HEK293 (cell line): ENCODE results near the gene SPAG8.

Experiments
- CTCF ChIA-PET: fragments of 350-600 bp; formaldehyde crosslinking; extraction: SDS; loops from one replicate; lab custom pipeline; 2021; ENCODE audit warnings: antibody characterized with exemption; lab: Yijun Ruan, JAX
- POLR2A ChIA-PET: fragments of 300-600 bp; formaldehyde crosslinking; extraction: SDS; loops from one replicate; lab custom pipeline; 2020; ENCODE audit warnings: antibody characterized with exemption, inconsistent platforms; lab: Yijun Ruan, JAX
- H3K27ac ChIP-seq: fragments of 200-500 bp; sonication (Bioruptor generic); 2 replicates; pipeline ENCODE4 v1.5.1; 2014; ENCODE audit warnings: low read depth, low read length, control low read depth, inconsistent platforms; ENCODE audit errors: extremely low read depth
- H3K36me3 ChIP-seq, 2 experiments: fragments of 200-500 bp in 1 of 2; sonication (Bioruptor generic) in 1 of 2; 1 replicate in 1 of 2; 2 replicates in 1 of 2; pipeline ENCODE4 v1.5.1; 2014 to 2017; ENCODE audit warnings: inconsistent platforms in 2 of 2, low read length in 2 of 2; ENCODE audit not compliant: control insufficient read depth in 2 of 2, insufficient read depth in 1 of 2
- H3K4me1 ChIP-seq: fragments of 200-500 bp; sonication (Bioruptor generic); 2 replicates; pipeline ENCODE4 v1.5.1; 2014; ENCODE audit warnings: mild to moderate bottlenecking, low read length, inconsistent platforms; ENCODE audit not compliant: control insufficient read depth, insufficient read depth
- H3K4me3 ChIP-seq: 2 replicates; pipeline ENCODE4 v1.5.1; 2011; ENCODE audit warnings: low read depth, mild to moderate bottlenecking, control low read depth, low read length, moderate library complexity
- H3K9me3 ChIP-seq: fragments of 200-500 bp; sonication (Bioruptor generic); 2 replicates; pipeline ENCODE4 v1.5.1; 2014; ENCODE audit warnings: low read depth, low read length, inconsistent platforms; ENCODE audit not compliant: control insufficient read depth, insufficient read depth
- BCL11B ChIP-seq: fragments of 450-650 bp; formaldehyde crosslinking; IDR thresholded peaks from 2 replicates; pipeline ENCODE4 v1.5.1; 2016; ENCODE audit warnings: low read depth, missing biosample characterization, missing genetic modification characterization
- MYNN ChIP-seq: fragments of 450-650 bp; formaldehyde crosslinking; IDR thresholded peaks from 2 replicates; pipeline ENCODE4 v1.5.1; 2016; ENCODE audit warnings: missing biosample characterization, missing genetic modification characterization, borderline replicate concordance
- OVOL3 ChIP-seq: fragments of 450-650 bp; formaldehyde crosslinking; IDR thresholded peaks from 2 replicates; pipeline ENCODE4 v1.5.1; 2016; ENCODE audit warnings: missing biosample characterization, missing genetic modification characterization
- PRDM1 ChIP-seq: fragments of 450-650 bp; formaldehyde crosslinking; IDR thresholded peaks from 2 replicates; pipeline ENCODE4; 2016; ENCODE audit warnings: missing biosample characterization, missing genetic modification characterization
- ZNF114 ChIP-seq: fragments of 450-650 bp; formaldehyde crosslinking; IDR thresholded peaks from 2 replicates; pipeline ENCODE4 v1.5.0; 2017; ENCODE audit warnings: missing biosample characterization, missing genetic modification characterization
- ZNF16 ChIP-seq: fragments of 450-650 bp; formaldehyde crosslinking; IDR thresholded peaks from 2 replicates; pipeline ENCODE4 v1.5.1; 2016; ENCODE audit warnings: low read depth, missing biosample characterization, missing genetic modification characterization
- ZNF266 ChIP-seq: fragments of 450-650 bp; formaldehyde crosslinking; IDR thresholded peaks from 2 replicates; pipeline ENCODE4 v1.5.1; 2016; ENCODE audit warnings: missing biosample characterization, missing genetic modification characterization, low read depth
- ZNF302 ChIP-seq: fragments of 450-650 bp; formaldehyde crosslinking; IDR thresholded peaks from 2 replicates; pipeline ENCODE4 v1.5.1; 2016; ENCODE audit warnings: missing biosample characterization, missing genetic modification characterization, low read depth
- ZNF354C ChIP-seq: fragments of 450-650 bp; formaldehyde crosslinking; IDR thresholded peaks from 2 replicates; pipeline ENCODE4 v1.5.1; 2016; ENCODE audit warnings: missing biosample characterization, missing genetic modification characterization, low read depth, borderline replicate concordance
- ZNF366 ChIP-seq: fragments of 450-650 bp; formaldehyde crosslinking; conservative IDR thresholded peaks from 2 replicates; pipeline ENCODE4 v1.5.1; 2016; ENCODE audit warnings: missing biosample characterization, missing genetic modification characterization
- ZNF391 ChIP-seq: fragments of 450-650 bp; formaldehyde crosslinking; IDR thresholded peaks from 2 replicates; pipeline ENCODE4 v1.5.1; 2016; ENCODE audit warnings: low read depth, missing biosample characterization, missing genetic modification characterization, borderline replicate concordance
- ZNF624 ChIP-seq: fragments of 450-650 bp; formaldehyde crosslinking; IDR thresholded peaks from 2 replicates; pipeline ENCODE4 v1.5.1; 2017; ENCODE audit warnings: missing biosample characterization, missing genetic modification characterization
- ZNF626 ChIP-seq: fragments of 450-650 bp; sonication (Bioruptor Pico); formaldehyde crosslinking; IDR thresholded peaks from 2 replicates; pipeline ENCODE4 v1.5.1; 2018; ENCODE audit warnings: missing biosample characterization, missing genetic modification characterization, inconsistent platforms
- ZNF629 ChIP-seq: fragments of 450-650 bp; formaldehyde crosslinking; IDR thresholded peaks from 2 replicates; pipeline ENCODE4 v1.5.1; 2017; ENCODE audit warnings: missing biosample characterization, missing genetic modification characterization
- ZNF701 ChIP-seq: fragments of 450-650 bp; formaldehyde crosslinking; IDR thresholded peaks from 2 replicates; pipeline ENCODE4 v1.5.1; 2016; ENCODE audit warnings: missing biosample characterization, missing genetic modification characterization
- TF ChIP-seq, protein P1 (sequence below): fragments of 450-650 bp; formaldehyde crosslinking; conservative IDR thresholded peaks from 2 replicates; pipeline ENCODE4 v1.5.1; 2016; ENCODE audit warnings: low read depth, missing biosample characterization, missing genetic modification characterization
- TF ChIP-seq, protein P2 (sequence below): fragments of 450-650 bp; formaldehyde crosslinking; IDR thresholded peaks from 2 replicates; pipeline ENCODE4 v1.5.1; 2016; ENCODE audit warnings: missing biosample characterization, missing genetic modification characterization
- TF ChIP-seq, protein P3 (sequence below): fragments of 450-650 bp; formaldehyde crosslinking; IDR thresholded peaks from 2 replicates; pipeline ENCODE4 v1.5.1; 2017; ENCODE audit warnings: missing biosample characterization, missing genetic modification characterization
- TF ChIP-seq, protein P4 (sequence below): fragments of 450-650 bp; formaldehyde crosslinking; IDR thresholded peaks from 2 replicates; pipeline ENCODE4 v1.5.1; 2016; ENCODE audit warnings: missing biosample characterization, missing genetic modification characterization

Gene SPAG8

DNA sequence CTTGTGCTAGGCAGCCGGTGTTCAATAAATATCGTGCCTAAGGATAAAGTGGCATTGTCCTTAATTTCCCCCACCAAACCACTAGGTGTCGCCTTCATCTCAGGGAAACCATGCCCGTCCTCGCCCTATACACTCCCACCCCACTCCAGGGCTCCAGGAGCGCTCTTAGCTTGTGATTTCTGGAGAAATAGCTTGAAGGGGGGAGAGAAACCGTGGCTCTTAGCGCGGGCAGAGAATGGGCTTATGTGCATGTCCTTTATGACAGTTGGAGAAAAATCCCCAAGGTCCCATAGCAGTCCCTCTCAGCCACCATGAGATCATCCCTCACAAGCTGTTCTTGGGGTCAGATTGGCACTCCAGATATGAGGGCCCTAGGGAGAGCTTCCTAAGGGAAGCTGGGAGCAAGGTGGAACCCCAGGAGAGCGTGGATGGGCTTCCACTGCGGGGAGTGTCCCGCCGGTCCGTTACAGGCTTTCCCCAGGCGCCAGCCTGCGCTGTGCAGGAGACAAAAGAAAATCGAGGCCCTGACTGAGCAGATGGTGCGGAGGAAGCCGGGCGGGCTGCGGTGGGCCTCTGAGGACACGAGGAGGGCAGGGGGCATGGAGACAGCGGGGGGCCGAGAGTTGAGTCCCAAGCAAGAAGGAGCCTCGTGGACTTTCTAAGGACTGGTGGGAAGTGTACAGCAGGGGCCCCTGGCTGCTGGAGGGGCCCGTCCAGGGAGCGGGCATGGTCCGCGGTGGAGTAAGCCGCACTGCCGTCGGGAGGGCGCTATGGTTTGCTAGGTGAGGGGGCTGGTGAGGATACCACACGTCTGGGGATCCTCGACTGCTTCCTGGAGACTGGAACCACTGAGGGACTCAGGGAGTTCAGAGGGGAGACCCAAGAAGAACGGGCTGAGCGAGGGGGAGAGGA lies 21.4 kb downstream of the SPAG8 start (continued):
- TF ChIP-seq ZNF366 (tag by site-specific recombination) (no peak), ZNF626 (no peak), ZNF114 (tag by site-specific recombination) (no peak), MYNN (tag by site-specific recombination) (no peak)
- TF ChIP-seq, protein P1, sequence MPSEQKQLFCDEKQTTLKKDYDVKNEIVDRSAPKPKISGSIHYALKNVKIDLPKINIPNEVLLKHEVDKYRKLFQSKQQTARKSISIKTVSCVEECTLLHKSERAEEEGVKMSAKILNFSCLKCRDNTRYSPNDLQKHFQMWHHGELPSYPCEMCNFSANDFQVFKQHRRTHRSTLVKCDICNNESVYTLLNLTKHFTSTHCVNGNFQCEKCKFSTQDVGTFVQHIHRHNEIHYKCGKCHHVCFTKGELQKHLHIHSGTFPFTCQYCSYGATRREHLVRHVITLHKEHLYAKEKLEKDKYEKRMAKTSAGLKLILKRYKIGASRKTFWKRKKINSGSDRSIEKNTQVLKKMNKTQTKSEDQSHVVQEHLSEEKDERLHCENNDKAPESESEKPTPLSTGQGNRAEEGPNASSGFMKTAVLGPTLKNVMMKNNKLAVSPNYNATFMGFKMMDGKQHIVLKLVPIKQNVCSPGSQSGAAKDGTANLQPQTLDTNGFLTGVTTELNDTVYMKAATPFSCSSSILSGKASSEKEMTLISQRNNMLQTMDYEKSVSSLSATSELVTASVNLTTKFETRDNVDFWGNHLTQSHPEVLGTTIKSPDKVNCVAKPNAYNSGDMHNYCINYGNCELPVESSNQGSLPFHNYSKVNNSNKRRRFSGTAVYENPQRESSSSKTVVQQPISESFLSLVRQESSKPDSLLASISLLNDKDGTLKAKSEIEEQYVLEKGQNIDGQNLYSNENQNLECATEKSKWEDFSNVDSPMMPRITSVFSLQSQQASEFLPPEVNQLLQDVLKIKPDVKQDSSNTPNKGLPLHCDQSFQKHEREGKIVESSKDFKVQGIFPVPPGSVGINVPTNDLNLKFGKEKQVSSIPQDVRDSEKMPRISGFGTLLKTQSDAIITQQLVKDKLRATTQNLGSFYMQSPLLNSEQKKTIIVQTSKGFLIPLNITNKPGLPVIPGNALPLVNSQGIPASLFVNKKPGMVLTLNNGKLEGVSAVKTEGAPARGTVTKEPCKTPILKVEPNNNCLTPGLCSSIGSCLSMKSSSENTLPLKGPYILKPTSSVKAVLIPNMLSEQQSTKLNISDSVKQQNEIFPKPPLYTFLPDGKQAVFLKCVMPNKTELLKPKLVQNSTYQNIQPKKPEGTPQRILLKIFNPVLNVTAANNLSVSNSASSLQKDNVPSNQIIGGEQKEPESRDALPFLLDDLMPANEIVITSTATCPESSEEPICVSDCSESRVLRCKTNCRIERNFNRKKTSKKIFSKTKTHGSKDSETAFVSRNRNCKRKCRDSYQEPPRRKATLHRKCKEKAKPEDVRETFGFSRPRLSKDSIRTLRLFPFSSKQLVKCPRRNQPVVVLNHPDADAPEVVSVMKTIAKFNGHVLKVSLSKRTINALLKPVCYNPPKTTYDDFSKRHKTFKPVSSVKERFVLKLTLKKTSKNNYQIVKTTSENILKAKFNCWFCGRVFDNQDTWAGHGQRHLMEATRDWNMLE (tag by site-specific recombination), result no peak
- TF ChIP-seq, protein P2, sequence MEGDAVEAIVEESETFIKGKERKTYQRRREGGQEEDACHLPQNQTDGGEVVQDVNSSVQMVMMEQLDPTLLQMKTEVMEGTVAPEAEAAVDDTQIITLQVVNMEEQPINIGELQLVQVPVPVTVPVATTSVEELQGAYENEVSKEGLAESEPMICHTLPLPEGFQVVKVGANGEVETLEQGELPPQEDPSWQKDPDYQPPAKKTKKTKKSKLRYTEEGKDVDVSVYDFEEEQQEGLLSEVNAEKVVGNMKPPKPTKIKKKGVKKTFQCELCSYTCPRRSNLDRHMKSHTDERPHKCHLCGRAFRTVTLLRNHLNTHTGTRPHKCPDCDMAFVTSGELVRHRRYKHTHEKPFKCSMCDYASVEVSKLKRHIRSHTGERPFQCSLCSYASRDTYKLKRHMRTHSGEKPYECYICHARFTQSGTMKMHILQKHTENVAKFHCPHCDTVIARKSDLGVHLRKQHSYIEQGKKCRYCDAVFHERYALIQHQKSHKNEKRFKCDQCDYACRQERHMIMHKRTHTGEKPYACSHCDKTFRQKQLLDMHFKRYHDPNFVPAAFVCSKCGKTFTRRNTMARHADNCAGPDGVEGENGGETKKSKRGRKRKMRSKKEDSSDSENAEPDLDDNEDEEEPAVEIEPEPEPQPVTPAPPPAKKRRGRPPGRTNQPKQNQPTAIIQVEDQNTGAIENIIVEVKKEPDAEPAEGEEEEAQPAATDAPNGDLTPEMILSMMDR, result peak; percentile 82

DNA sequence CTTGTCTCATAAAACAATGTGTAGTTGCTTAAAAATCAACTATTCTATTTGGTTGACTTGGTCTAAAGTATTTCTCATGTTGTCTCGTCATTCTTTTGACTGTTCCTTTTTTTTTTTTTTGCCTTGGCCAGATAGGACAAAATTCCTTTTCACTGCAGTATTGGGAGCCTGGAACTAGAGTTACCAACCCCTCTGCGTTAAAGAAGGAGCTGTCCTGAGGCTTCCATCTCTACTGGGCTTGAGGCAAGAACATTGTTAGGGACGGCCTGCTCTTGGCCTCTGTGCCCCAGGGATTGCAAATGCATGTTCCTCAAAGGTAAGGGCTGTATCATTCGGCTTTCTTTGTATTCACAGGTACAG lies 22.1 kb downstream of the SPAG8 start:
- ChIA-PET CTCF (interaction anchor here (0.5 to 4.7 kb wide), 55 partner anchors 8 to 696 kb away, joined by 3 to 120 read pairs (median 6); partner anchors contain the start of genes FAM221B, HINT2, HRCT1 and SPAG8), POLR2A (interaction anchor here (0.7 to 1.4 kb wide), 3 partner anchors 24 to 116 kb away, joined by 3 to 11 read pairs (median 5); partner anchors contain the start of genes HINT2 and HRCT1)
- Histone ChIP-seq H3K36me3 (peaks cover 0 to 13% of the 10 kb centered on the region in 2 experiments; a peak in 2 of 3 replicates), H3K27ac (no peak overlapping the region), H3K9me3 (no peaks in the 10 kb centered on the region), H3K4me3 (no peak overlapping the region), H3K4me1 (no peaks in the 10 kb centered on the region)
- TF ChIP-seq, protein P3, sequence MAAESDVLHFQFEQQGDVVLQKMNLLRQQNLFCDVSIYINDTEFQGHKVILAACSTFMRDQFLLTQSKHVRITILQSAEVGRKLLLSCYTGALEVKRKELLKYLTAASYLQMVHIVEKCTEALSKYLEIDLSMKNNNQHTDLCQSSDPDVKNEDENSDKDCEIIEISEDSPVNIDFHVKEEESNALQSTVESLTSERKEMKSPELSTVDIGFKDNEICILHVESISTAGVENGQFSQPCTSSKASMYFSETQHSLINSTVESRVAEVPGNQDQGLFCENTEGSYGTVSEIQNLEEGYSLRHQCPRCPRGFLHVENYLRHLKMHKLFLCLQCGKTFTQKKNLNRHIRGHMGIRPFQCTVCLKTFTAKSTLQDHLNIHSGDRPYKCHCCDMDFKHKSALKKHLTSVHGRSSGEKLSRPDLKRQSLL (tag by site-specific recombination), result no peak

DNA sequence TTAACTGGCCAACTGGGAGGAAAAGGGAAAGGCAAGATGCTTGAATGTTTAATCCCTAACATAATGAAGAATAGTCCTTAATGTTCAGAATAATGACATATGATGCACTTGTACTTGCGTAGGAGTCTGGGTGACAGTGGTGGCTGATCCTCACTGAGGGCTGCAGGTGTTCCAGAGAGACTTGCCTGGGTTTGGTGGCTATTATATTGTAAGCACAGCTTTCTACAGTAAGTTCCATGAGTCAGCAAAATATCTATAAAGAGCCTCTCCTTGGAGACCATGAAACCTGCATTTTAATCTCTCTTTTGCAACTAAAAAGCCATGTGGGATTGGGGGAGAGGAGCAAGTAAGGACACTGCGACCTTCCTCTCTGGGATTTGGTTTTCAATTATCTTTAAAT lies 22.5 kb downstream of the SPAG8 start:
- CTCF ChIA-PET, result interaction anchor here (0.5 to 4.7 kb wide), 47 partner anchors 8 to 696 kb away, joined by 3 to 120 read pairs (median 6); partner anchors contain the start of genes FAM221B, HINT2, HRCT1 and SPAG8
- H3K4me3 ChIP-seq, result no peak overlapping the region
- POLR2A ChIA-PET, result interaction anchor here (1.4 kb wide), 1 partner anchor 25 kb away, joined by 11 read pairs; the partner anchor contains the start of gene HINT2
- H3K9me3 ChIP-seq, result no peaks in the 10 kb centered on the region
- H3K36me3 ChIP-seq, result peaks cover 0 to 13% of the 10 kb centered on the region in 2 experiments; a peak in 2 of 3 replicates
- H3K4me1 ChIP-seq, result no peaks in the 10 kb centered on the region
- H3K27ac ChIP-seq, result no peak overlapping the region
- no peak for TF ChIP-seq BCL11B (tag by site-specific recombination)
- TF ChIP-seq, protein P4, sequence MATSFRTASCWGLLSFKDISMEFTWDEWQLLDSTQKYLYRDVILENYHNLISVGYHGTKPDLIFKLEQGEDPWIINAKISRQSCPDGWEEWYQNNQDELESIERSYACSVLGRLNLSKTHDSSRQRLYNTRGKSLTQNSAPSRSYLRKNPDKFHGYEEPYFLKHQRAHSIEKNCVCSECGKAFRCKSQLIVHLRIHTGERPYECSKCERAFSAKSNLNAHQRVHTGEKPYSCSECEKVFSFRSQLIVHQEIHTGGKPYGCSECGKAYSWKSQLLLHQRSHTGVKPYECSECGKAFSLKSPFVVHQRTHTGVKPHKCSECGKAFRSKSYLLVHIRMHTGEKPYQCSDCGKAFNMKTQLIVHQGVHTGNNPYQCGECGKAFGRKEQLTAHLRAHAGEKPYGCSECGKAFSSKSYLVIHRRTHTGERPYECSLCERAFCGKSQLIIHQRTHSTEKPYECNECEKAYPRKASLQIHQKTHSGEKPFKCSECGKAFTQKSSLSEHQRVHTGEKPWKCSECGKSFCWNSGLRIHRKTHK (tag by site-specific recombination), result no peak
- TF ChIP-seq ZNF16, result no peak
- TF ChIP-seq ZNF629 (tag by site-specific recombination), result no peak
- TF ChIP-seq, protein P2, result no peak
- no peak for TF ChIP-seq ZNF701 (tag by site-specific recombination)
- TF ChIP-seq PRDM1 (tag by site-specific recombination), result no peak
- TF ChIP-seq ZNF391 (tag by site-specific recombination), result no peak
- no peak for TF ChIP-seq OVOL3 (tag by site-specific recombination)
- no peak for TF ChIP-seq ZNF624
- no peak for TF ChIP-seq ZNF302 (tag by site-specific recombination)
- no peak for TF ChIP-seq ZNF266
- TF ChIP-seq ZNF354C (tag by site-specific recombination), result no peak
